ENCODE data around the gene WDR27. TPM values are rescaled to one million over a fixed set of nuclear protein-coding genes. Genes with fewer than 3 reads are reported as not detected.
"Not testable (repeated sequence)": the region's sequence is repeated elsewhere in the genome, so short reads cannot be mapped to it uniquely, and the experiment has no call there.

The WDR27 gene
- total and polyA plus RNA-seq, 2 experiments from 2014 or later: 27.7 to 29.7 TPM

DNA sequence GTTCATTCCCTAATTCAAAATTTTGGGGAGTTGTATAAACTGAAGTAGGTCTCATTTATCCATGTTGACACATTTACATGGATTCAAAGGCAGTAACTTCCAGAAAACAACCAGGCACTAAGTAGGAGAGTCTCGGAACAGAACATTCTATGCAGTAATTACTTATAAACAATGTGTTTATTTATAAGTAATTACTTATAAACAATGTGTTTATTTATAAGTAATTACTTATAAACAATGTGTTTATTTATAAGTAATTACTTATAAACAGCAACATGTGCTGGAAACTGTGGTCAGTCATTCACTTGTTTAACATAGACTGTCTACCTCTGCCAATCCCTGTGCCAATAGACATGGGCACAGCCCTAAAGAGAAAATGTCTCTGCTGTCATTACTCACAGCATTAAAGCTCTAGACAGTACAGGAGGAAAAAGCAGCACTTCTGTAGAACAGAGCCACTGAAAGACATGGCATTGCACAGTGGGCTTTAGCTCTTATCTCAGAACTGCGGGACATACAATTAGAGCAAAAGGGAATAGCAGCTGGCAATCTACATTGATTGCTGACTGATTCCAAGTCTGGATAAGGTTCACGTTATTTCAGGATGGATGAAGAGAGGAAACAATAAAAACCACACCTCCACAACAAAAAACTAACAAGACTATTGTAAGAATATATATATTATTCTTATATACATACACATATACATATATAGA lies 188.2 kb downstream of the WDR27 start:
- H3K36me3 ChIP-seq (replicated peaks; ENCODE audit: insufficient read depth, low read depth): no peaks in the 10 kb centered on the region
- no peak overlapping the region for H3K4me2 ChIP-seq
- H3K9me3 ChIP-seq (ENCODE audit: low read depth): no peaks in the 10 kb centered on the region
- 68% methylated on average over 3 of the region's 3 CpGs for WGBS (ENCODE audit: low lambda C conversion rate, missing lambda C conversion rate)
- H4K20me1 ChIP-seq (ENCODE audit: insufficient read depth, poor library complexity, severe bottlenecking): no peaks in the 10 kb centered on the region
- no peak overlapping the region for H3K27ac ChIP-seq
- H3K9me2 ChIP-seq (replicated peaks; ENCODE audit: insufficient read depth): no peaks in the 10 kb centered on the region
- no peak overlapping the region for H3K4me3 ChIP-seq
- no peaks in the 10 kb centered on the region for H3K4me1 ChIP-seq (ENCODE audit: insufficient read depth)
- H3K79me2 ChIP-seq: no peaks in the 10 kb centered on the region
- no peaks in the 10 kb centered on the region for H3K27me3 ChIP-seq
- TF ChIP-seq, protein P1, sequence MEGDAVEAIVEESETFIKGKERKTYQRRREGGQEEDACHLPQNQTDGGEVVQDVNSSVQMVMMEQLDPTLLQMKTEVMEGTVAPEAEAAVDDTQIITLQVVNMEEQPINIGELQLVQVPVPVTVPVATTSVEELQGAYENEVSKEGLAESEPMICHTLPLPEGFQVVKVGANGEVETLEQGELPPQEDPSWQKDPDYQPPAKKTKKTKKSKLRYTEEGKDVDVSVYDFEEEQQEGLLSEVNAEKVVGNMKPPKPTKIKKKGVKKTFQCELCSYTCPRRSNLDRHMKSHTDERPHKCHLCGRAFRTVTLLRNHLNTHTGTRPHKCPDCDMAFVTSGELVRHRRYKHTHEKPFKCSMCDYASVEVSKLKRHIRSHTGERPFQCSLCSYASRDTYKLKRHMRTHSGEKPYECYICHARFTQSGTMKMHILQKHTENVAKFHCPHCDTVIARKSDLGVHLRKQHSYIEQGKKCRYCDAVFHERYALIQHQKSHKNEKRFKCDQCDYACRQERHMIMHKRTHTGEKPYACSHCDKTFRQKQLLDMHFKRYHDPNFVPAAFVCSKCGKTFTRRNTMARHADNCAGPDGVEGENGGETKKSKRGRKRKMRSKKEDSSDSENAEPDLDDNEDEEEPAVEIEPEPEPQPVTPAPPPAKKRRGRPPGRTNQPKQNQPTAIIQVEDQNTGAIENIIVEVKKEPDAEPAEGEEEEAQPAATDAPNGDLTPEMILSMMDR (IDR thresholded peaks at IDR 0.05; ENCODE audit: poor library complexity): no peak
- TF ChIP-seq EZH2phosphoT487 (IDR thresholded peaks at IDR 0.05; ENCODE audit: low read depth, severe bottlenecking, unreplicated experiment) (peak; percentile 92), EZH2 (IDR thresholded peaks at IDR 0.05; ENCODE audit: borderline replicate concordance) (no peak)
- no peak for DNase-seq (ENCODE audit: low spot score)
- H2AFZ ChIP-seq: no peak overlapping the region

DNA sequence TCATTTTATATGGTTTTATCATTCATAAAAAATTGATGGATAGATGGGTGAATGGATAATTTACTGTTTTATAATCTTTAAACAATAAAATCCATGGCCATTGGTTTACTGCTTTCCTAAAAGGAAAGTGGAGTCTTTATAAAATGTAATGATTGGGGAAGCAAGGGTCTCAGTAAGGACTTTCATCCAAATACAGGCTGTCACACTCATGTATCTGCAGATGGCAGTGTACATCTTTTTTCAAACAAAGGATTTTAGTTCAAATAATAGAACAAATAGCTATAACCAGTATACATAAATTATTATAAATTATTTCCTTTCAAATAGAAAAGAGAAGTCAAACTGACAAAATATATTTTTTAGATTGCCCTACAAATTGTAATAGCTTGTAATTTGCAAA lies 190.0 kb downstream of the WDR27 start:
- not testable (repeated sequence) for H3K4me2 ChIP-seq; H3K36me3 ChIP-seq (replicated peaks; ENCODE audit: insufficient read depth, low read depth); H3K27ac ChIP-seq; H3K9me3 ChIP-seq (ENCODE audit: low read depth); H3K9me2 ChIP-seq (replicated peaks; ENCODE audit: insufficient read depth); H2AFZ ChIP-seq; H4K20me1 ChIP-seq (ENCODE audit: insufficient read depth, poor library complexity, severe bottlenecking); H3K79me2 ChIP-seq; H3K4me1 ChIP-seq (ENCODE audit: insufficient read depth); DNase-seq (ENCODE audit: low spot score); H3K27me3 ChIP-seq; H3K4me3 ChIP-seq

DNA sequence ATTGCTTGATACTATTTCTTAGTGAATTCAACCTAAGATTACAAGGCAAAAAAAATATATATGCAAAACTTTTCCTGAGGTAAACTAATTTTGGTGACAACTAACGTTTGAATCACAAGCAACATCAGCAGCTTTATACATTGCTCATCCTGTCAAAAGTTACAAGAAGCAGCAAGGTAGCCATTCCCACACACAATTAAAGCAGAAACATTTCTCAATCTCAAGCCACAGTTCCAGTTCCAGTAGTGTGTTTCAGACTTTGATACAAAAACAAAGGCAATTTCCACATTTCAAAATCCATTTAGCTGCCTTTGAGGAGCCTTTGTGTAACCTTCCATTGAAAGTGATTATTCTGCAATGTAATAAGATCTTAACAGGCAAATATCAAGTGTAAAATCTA lies 191.0 kb downstream of the WDR27 start:
- Histone ChIP-seq H3K79me2 (no peaks in the 10 kb centered on the region), H3K4me1 (ENCODE audit: insufficient read depth) (no peaks in the 10 kb centered on the region), H3K27ac (no peak overlapping the region), H2AFZ (no peak overlapping the region), H3K4me2 (no peak overlapping the region), H3K9me2 (replicated peaks; ENCODE audit: insufficient read depth) (no peaks in the 10 kb centered on the region), H4K20me1 (ENCODE audit: insufficient read depth, poor library complexity, severe bottlenecking) (no peaks in the 10 kb centered on the region), H3K36me3 (replicated peaks; ENCODE audit: insufficient read depth, low read depth) (no peaks in the 10 kb centered on the region), H3K4me3 (no peak overlapping the region), H3K9me3 (ENCODE audit: low read depth) (no peaks in the 10 kb centered on the region), H3K27me3 (no peaks in the 10 kb centered on the region)
- WGBS (ENCODE audit: low lambda C conversion rate, missing lambda C conversion rate): 83% methylated on average over 1 of the region's 1 CpG
- no peak for TF ChIP-seq EZH2phosphoT487 (IDR thresholded peaks at IDR 0.05; ENCODE audit: low read depth, severe bottlenecking, unreplicated experiment)
- no peak for TF ChIP-seq EZH2 (IDR thresholded peaks at IDR 0.05; ENCODE audit: borderline replicate concordance)
- TF ChIP-seq, protein P1 (IDR thresholded peaks at IDR 0.05; ENCODE audit: poor library complexity): no peak
- no peak for DNase-seq (ENCODE audit: low spot score)

DNA sequence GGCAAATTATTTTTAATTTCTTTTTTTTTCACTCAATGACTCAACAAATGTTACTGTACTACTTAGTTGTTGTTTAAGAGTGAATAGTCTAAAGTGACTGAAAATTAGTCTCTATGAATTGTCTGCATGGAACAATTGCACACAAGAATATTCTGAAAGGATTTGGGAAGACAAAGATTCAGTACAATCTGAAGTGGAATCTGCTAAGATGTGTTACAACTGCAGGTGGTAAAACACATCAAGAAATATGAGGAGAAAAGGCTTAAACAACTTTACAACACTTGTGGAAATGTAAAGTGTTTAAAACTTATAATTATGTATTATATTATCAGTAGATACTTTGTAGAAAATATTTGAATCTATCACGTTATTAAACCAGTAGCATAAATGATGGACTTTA lies 193.4 kb downstream of the WDR27 start:
- Histone ChIP-seq H3K9me3 (ENCODE audit: low read depth) (no peaks in the 10 kb centered on the region), H3K27ac (no peak overlapping the region), H3K4me1 (ENCODE audit: insufficient read depth) (no peaks in the 10 kb centered on the region), H3K36me3 (replicated peaks; ENCODE audit: insufficient read depth, low read depth) (no peaks in the 10 kb centered on the region), H3K27me3 (no peaks in the 10 kb centered on the region), H2AFZ (no peak overlapping the region), H3K79me2 (no peaks in the 10 kb centered on the region), H3K9me2 (replicated peaks; ENCODE audit: insufficient read depth) (no peaks in the 10 kb centered on the region), H3K4me2 (no peak overlapping the region), H3K4me3 (no peak overlapping the region), H4K20me1 (ENCODE audit: insufficient read depth, poor library complexity, severe bottlenecking) (no peaks in the 10 kb centered on the region)
- WGBS (ENCODE audit: low lambda C conversion rate, missing lambda C conversion rate): 100% methylated on average over 1 of the region's 1 CpG
- DNase-seq (ENCODE audit: low spot score): no peak
- TF ChIP-seq EZH2phosphoT487 (IDR thresholded peaks at IDR 0.05; ENCODE audit: low read depth, severe bottlenecking, unreplicated experiment): no peak
- TF ChIP-seq, protein P1 (IDR thresholded peaks at IDR 0.05; ENCODE audit: poor library complexity): no peak
- TF ChIP-seq EZH2 (IDR thresholded peaks at IDR 0.05; ENCODE audit: borderline replicate concordance): no peak
